KG1 (cell line): ENCODE data around the gene SLC7A6.

Experiments used
- DNase-seq: peaks from one replicate; lab custom pipeline; 2025; lab: John Stamatoyannopoulos, UW

The SLC7A6 gene

DNA sequence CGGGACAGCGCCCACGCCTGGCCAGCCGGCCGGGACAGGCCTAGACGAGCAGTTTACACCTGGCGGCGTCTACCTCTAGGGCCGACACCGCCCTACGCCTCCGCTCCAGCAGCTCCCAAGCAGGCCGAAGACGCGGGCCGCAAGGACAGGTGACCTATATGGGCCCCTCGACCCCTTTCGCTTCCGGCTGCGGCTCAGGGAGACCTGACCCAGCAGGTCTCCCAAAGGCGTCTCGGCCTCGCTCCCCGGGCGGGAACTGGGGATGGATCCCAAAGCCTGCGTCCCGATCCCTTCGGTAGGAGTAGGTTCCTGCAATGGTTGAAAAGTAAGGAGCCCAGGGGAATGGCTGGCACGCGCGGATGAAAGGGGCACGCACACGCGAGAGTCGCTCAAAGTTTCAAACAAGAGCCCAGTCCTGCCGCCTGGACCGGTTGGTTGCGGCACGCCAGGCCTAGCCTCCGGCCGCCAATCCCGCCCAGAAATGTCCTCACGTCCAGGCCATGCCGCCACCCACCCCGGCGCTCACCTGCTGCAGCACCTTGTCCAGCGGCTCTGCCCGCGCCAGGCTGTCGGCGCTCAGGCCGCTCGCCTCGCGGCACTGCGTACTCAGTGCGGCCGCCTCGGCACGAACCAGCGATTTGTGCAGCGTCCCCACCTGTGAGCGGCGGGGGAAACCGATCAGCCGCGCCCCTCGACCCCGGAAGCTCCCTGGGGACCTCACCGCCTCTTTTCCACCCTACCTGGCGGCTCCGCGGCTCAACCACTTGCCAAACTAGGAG is 29.0 kb upstream of the SLC7A6 start:
- DNase-seq = no peak

DNA sequence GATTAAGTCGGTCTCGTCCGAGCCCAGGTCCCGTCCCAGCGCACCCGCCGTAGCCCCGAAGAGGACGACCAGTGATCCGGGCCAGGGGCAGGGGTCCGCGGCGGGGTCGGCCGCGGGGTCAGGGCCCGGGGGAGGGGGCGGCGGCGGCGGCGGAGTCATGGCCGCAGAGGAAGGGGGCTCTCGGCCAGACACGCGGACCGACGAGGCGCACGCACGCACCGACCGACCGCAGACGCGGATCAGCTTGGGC is 28.5 kb upstream of the SLC7A6 start, which contains the start of gene ESRP2:
Gene ESRP2 (minus strand): TSS at position 241 of the 250 bp plus-strand sequence. CDS start 82 bp downstream, at position 159.
- no peak for DNase-seq

DNA sequence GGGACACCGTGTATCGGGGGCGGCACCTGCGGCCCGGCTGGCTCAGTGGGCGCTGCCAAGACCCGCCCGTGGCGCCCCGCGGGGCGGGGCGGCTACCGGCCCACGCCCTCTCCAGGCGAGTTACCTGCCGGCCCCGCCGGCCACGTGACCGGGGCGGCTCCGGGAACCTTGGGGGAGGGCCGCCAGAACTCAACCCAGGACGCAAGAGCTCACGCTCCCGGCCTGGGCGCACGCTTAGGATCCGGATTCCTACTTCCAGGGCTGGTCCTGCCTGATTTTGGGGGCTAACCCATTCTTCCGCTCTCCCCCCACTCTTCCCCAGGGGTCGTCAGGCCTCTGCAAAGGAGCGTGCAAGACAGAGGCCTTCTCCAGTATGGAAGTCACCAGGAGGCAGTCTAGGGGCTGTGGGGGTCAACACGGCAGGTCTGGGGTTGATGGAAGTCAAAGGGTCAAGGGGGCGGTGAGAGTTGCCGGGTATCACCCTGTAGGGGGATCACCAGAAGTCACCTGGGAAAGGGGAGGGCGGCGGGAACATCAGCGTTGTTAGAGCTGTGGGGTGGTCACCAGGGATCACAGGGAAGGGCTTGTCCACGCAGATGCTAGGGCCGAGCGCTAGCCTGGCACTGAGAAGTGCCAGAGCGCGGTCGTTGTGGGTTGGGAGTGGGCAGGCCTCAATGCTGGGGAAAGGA is 28.0 kb upstream of the SLC7A6 start:
- no peak for DNase-seq

DNA sequence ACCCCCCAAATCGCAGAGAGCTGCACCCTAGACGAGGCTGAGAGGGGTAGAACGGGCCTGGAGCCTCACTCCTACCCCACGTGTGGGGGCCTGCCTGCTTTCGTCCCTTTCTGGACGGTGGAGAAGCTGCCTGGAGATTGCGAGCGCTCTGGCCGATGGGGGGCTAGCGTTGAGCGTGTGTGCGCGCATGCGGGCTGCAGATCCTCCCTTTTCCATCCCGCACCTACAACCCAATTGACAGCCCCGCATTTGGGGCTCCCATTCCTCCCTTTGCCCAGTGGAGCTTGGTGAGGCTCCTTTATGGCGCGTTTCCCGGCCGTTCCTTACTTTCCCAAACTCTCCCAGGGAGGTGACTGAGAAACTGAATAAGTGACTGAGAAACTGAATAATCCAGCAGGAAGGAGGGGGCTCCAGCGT is 27.5 kb upstream of the SLC7A6 start:
- no peak for DNase-seq

DNA sequence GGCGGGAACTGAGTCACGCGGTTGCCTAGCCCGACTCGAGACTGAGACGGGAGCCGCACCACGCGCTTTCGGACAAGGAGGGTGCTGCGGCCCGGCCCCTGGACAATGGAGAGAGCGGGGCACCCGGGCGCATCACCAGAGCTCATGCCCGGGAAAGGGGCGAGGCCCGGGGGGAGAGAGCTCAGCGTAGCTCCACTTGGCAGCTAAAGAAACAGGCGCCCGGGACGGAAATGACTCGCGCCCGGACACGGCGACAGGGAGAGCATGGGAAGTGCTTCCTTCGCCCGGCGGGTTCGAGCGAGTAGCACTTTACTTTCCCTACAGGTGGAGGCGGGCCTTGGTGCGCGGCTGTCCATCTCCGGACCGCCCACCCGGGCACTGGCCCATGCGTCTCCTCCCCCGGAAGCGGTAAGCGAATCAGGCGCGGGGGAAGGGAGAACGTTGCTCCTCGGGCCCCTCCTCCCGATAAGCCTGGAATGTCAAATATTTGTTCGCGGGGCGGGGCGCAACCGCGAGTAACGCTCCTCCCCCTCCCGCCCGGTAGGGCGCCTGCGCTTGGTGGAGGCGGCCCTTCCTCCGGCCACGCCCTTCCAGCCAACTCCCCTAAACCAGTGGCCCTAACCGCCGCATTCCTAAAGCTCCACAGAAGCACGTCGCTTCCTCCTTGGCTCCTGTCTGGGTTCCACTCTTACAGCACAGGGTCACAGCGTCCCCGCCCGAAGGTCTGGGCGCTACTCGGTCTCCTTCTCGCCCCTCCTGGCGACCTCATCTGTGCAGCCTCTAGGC is 26.9 kb upstream of the SLC7A6 start:
- no peak for DNase-seq

DNA sequence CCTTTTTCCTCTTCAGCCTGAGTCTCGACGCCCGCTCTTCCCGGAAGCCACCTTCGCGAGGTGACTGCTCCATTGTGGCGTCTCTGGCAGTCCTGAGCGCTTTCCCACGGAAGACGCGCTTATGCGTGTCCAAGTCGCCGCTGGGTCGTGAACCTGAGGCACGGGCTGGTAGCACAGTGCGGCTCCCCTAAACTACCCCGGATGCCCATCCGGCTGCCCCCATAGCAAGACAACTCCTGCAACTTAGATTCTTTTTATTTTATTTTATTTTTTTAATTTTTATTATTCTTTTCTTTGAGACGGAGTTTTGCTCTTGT is 26.3 kb upstream of the SLC7A6 start:
- DNase-seq = no peak

DNA sequence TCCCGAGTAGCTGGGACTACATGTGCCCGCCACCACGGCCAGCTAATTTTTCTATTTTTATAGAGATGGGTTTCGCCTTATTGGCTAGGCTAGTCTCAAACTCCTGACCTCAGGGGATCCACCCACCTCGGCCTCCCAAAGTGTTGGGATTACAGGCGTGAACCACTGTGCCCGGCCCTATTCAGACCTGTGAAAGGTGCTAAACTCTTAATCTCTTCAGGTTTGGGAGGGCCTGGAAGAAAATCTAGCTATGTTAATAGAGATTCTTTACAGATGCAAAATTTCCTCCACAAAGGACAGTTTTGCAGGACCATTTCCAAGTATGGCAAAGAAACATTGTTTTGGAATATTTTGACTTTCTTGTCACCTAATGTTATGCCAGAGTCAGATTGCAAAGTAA is 22.2 kb upstream of the SLC7A6 start:
- no peak for DNase-seq

DNA sequence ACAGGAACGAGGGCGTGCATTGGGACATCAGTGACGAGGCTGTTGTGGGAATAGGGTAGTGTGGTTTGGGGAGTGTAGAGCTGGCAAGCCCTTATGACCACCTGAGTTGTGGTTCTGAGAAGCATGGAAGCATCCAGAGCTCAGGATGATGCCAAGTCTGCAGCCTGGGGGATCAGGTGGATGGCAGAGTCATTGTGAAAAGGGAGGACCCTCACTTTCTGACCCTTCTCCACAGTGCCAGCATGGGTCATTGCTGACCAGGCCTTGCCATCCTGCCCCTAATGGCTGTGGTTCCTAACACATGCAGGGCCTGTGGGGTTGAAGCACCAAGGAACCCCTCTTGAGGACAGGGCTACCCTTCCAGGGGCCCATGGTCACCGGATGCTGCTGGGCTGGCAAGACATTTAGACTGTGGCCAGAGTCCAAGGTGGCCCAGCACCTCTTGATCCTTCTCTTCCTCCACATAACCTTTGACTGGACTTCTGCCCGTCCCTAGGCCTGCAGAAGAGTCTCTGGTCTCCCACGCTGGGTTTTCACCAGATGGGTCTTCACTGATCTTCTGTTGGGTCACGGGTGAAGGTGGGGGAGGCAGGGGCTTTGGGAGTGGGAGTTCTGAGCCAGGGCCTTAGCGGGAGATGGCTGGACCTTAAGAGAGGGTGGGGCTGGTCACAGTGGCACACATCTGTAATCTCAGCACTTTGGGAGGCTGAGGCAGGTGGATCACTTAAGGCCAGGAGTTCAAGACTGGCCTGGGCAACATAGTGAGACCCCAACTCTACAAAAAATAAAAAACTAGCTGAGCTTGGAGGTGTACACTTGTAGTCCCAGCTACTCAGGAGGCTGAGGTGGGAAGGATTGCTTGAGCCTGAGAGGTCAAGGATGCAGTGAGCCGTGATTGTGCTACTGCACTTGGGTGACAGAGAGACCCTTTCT is 21.1 kb upstream of the SLC7A6 start:
- DNase-seq = no peak

DNA sequence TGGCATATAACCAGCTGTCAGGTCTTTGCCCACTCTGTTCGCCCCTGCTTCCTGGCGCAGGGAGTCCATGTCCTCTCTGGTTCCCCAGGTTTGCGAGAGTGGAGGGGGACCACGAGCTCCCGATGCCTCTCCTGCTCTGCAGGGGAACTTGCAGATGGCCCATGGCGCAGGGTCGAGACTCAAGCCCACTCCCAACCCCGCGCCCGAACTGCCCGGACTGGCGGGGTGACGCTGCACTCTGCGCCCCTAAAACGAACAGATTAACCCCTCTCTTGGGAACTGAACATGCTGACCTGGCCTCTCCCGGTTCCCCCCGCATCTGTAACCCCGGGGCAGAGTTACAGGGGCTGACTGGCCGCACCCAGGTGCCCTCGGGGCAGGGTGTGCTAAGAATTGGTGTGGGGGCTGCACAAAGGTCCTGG is 19.8 kb upstream of the SLC7A6 start:
- no peak for DNase-seq

DNA sequence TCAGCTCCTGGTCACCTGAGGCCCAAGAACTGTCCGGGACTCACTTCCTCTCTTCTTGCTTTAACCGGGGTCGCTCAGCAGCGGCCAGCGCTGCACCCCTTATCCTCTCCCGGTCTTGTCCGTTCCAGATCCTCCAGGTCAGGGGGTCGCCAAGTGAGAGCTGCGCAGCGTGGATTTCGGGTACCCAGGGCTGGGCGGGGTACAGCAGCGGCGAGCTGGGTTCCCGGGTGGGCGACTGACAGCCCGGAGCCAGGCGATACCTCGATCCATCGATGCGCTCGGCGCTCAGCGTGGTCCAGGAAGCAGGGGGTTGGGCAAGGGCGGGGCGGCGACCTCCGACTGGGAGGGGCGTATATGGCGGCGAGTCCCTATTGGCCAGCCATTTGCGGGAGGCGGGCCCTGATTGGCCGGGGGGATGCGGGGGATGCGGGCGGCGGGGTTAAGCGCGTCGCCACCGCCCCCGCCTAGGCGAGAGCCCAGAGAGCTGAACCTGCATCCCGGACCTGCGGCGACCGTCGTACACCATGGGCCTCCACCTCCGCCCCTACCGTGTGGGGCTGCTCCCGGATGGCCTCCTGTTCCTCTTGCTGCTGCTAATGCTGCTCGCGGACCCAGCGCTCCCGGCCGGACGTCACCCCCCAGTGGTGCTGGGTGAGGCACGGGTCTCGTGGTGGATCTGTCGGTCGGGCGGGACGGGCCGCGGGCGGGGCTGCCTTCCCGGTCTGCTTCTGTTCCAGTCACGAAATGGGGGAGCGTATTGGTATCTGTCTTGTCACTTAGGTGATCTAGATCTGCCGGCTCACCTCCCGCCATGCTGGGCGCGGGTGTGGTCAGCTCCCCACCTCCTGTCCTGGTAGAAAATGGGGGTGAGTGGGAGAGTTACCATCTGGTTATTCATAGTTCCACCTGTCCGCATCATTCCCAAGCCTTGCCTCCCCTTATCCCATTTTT is 19.1 kb upstream of the SLC7A6 start, which contains the start of gene PLA2G15:
Gene PLA2G15 (plus strand): TSS at position 471 of the 951 bp plus-strand sequence. CDS start 54 bp downstream, at position 525.
- peak; percentile 65 for DNase-seq

DNA sequence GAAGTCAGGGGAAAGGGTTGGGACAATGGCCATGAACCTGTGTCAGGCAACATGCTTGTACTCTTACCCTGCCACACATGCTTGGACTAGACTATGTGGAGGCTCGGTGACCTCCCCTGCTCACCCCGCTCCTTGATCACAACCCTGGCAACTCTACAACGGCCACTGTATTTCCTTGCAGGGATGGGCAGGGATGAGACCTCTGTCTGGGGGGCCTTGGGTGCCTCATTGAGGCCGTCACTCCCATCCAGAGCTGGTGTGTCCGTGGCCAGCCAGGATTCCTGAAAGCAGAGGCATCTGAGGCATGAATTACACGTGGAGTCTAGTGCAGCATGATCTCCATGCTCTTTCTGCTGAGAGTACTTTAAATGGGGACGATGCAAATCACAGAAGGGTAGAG is 18.2 kb upstream of the SLC7A6 start:
- DNase-seq = no peak

DNA sequence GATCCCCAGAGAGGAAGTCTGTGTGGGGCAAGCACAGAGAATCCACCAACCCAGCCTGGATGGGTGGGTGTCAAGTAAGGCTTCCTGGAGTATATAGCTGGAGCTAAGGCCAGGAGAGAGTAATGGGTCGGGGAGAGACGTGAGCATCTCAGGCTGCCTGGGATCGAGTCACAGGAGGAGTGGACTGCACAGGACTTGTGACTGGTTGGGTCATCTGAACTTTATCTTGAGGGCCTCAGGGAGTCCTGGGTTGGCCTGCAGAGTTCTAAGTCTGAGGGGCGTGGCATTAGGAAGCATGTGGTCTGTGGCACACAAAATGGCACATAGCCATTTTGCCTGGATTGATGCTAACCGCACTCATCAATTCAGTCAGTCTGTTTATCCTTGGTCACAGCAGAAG is 17.7 kb upstream of the SLC7A6 start:
- no peak for DNase-seq

DNA sequence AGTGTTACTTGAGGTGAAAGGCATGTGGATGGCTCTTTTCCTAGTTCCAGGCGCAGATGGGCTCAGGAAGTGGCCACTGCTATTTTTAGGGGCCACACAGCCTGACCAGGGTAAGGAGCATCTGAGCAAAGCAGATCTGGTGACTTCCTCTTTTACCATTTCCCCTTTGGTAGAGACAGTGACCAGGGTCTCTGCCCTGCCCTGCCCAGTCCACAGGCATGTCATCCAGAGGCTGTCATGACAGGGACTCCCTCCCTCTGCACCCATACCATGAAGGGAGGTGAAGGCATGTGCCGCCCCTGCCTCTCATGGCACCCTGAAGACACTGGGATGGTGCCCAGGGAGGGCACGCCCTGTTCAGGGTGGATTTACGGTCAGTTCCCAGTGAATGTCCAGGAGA is 16.9 kb upstream of the SLC7A6 start:
- DNase-seq = no peak

DNA sequence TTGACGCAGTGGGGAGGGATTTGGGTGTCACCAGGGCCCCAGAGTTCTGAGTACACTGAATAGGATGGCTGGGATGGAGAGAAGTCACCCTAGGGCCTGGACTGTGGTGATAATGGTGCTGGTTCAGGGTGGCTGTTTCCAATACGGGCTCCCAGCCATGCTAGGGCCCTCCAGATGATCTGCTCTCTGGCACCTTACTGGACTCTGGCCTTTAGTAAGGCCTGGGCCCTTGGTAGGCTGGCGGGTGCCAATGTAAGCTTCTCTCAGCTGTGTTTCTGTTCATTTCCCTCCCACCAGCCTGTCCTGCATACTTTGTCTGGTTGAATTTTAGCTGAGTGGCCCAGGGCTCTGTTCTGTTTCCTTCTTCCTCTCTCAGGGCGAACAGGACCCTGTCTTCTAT is 16.4 kb upstream of the SLC7A6 start:
- no peak for DNase-seq

DNA sequence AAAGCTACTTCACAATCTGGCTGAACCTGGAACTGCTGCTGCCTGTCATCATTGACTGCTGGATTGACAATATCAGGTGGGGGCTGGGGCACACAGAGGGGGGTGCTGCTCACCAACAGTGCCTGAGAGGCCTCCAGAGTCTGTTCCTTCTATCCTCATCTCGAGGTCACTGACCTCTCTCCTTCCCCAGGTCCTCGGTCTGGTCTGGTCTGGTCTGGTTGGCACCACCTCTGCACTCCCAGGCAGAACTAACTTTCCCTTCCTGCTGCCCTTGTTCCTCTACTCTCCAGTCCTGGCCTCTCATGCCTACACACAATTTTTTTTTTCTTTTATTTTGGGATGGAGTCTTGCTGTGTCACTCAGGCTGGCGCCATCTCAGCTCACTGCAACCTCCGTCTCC is 15.0 kb upstream of the SLC7A6 start:
- no peak for DNase-seq

DNA sequence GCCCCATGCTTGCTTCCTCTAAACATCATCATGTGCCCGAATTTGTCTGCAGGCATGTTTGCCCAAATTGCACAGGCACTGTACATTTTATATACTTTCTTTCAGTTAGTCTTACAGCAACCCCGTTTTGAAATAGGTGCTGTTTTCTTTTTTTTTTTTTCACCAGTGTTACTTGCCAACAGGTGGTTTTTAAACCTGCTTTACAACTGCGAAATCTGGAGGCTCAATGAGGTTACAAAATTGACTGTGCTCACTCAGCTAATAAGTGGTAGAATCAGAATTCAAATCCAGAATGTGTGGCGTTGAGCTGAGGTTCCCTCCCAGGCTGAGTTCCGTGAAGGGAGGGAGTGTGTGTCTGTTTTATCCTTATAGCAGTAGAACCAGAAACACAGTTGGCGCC is 13.4 kb upstream of the SLC7A6 start:
- no peak for DNase-seq

DNA sequence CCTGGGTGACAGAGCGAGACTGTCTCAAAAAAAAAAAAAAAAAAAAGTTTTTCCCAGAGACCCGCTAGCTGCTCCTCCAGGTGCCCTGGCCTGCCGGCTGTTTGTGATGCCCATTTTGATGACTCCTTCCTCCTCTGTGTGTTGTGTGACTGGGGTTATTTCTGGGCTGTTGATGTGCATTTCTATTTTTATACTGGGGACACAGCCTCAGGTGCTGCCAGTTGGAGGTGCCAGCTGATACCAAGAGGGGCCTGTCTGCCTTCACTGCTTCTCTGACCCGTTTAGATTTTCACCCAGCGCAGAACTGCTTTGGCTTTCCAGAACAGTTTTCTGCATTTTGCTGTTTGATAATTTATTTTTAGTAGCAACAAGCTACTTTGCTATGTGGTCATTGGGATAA is 12.5 kb upstream of the SLC7A6 start:
- DNase-seq = no peak

DNA sequence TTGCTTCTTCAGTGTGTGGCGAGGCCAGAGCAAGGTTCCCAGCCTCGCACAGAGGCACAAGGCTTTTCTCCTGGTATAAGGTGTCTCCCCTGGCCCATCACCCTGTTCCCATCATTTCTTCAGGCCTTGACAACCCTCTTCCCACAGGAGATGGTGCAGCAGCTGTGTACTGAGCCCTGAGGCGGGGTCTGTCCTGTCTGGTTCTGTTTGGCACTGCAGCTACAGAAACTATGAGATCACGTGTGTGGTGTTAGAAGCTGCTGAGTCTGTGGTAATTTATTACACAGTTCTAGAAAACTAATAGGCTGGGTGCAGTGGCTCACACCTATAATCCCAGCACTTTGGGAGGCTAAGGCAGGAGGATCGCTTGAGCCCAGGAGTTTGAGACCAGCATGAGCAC is 11.9 kb upstream of the SLC7A6 start:
- no peak for DNase-seq

DNA sequence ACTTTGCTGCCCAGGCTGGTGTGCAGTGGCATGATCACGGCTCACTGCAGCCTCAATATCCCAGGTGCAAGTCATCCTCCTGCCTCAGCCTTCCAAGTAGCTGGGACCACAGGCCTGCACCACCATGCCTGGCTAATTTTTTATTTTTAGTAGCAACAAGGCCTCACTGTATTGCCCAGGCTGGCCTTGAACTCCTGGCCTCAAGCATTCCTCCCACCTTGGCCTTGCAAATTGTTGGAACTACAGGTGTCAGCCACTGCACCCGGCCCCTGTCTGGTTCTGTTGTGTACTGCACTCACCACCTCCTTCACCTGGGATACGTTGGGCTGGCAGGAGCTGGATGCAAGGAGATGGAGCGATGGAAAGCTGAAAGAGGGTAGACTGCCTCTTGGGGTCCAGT is 10.6 kb upstream of the SLC7A6 start:
- no peak for DNase-seq

DNA sequence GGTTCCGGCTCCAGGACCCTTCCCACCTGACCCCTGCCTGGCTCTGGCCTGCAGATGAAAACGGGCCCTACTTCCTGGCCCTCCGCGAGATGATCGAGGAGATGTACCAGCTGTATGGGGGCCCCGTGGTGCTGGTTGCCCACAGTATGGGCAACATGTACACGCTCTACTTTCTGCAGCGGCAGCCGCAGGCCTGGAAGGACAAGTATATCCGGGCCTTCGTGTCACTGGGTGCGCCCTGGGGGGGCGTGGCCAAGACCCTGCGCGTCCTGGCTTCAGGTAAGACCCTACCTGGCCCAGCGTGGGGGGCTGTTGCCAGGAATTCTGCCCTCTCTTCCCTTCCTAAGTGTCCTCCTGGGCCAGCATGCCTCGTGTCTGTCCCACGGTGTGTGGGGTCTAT is 8.6 kb upstream of the SLC7A6 start:
- no peak for DNase-seq
